ENCODE data around the gene MINDY4. TPM values are rescaled to one million over a fixed set of nuclear protein-coding genes. Genes with fewer than 3 reads are reported as not detected.

Gene MINDY4
- total and polyA plus RNA-seq, 2 of the 8 experiments (the other 6 are each of a cell fraction or from before 2014, with no cell fraction given): 1.3 to 3.6 TPM

DNA sequence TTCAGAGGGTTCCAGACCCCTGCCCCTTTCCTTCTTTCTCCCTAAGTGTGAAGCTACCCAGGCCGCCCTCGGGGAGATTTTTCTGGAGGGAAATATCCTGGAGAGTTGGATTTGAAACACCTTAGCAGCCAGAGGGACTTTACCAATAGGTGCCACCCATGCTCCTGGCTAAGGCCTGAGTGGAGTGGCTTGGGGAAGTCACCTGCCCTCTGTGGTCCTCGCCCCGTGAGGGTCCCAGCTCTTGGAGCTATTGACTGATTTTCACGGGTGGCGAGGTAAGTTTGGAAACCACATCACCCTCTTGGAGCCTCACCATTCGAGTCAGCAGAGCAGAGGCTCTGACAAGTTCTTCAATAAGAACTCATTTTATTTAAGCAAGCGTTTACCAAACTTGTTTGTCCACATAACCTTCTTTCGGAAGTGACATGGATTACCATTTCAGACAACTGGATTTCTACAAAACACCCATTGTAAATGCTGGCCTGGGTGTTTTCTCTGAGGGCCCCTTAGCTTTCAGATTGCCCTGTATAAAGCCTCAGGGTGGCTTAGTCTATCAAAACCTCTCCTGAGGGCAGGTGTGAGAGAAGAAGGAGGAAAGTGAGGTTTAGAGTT, 160.8 kb downstream of the MINDY4 start:
- Histone ChIP-seq H3K23ac (ENCODE audit: insufficient read length) (no peak overlapping the region), H3K18ac (ENCODE audit: extremely low read depth, low read length) (no peak overlapping the region), H2AK5ac (ENCODE audit: low read depth, low read length) (no peak overlapping the region), H3K9me3 (ENCODE audit: insufficient read depth in 2 of 2, low read depth in 1 of 2, low read length in 1 of 2) (no peaks in the 10 kb centered on the region), H3K36me3 (ENCODE audit: control insufficient read depth in 2 of 4, insufficient read depth in 4 of 4, low read length in 3 of 4) (no peaks in the 10 kb centered on the region), H4K91ac (replicated peaks; ENCODE audit: insufficient read length, low read length) (no peak overlapping the region), H4K20me1 (replicated peaks in 1 of 2; ENCODE audit: control insufficient read depth in 1 of 2, insufficient read depth in 2 of 2, low read length in 2 of 2) (no peaks in the 10 kb centered on the region), H3K27me3 (replicated peaks in 1 of 4; ENCODE audit: control insufficient read depth in 3 of 4, extremely low read depth in 1 of 4, insufficient read depth in 3 of 4, low read length in 3 of 4) (0 out of 7 replicates have a peak, but pooled peaks cover 0 to 8% (median 0%) of the 10 kb centered on the region in 4 experiments), H3K79me2 (ENCODE audit: control insufficient read depth in 1 of 2, insufficient read depth in 2 of 2, low read length in 2 of 2) (no peaks in the 10 kb centered on the region), H3K56ac (replicated peaks; ENCODE audit: insufficient read length, low read depth, low read length) (no peak overlapping the region), H2AFZ (ENCODE audit: low read length) (no peak overlapping the region), H4K8ac (ENCODE audit: extremely low read depth, insufficient read depth, low read length) (no peak overlapping the region), H4K5ac (ENCODE audit: insufficient read length, low read depth, low read length) (no peak overlapping the region), H2BK15ac (ENCODE audit: low read length) (no peak overlapping the region), H3K9ac (replicated peaks in 1 of 4; ENCODE audit: extremely low read depth in 1 of 4, low read depth in 3 of 4, low read length in 3 of 4) (no peak overlapping the region), H3K79me1 (ENCODE audit: low read depth, low read length) (no peaks in the 10 kb centered on the region), H3K4me1 (replicated peaks in 1 of 4; ENCODE audit: control insufficient read depth in 3 of 4, insufficient read depth in 4 of 4, low read length in 3 of 4) (peaks cover 0 to 9% (median 6%) of the 10 kb centered on the region in 4 experiments; a peak in 6 of 7 replicates), H2BK12ac (ENCODE audit: low read depth, low read length) (no peak overlapping the region), H3K4me2 (ENCODE audit: insufficient read depth in 1 of 2, low read depth in 2 of 2, low read length in 2 of 2) (no peak overlapping the region), H3K14ac (ENCODE audit: insufficient read length) (no peak overlapping the region), H2BK120ac (replicated peaks; ENCODE audit: low read depth, low read length) (no peak overlapping the region), H2BK5ac (ENCODE audit: low read depth, low read length) (no peak overlapping the region), H3K23me2 (ENCODE audit: low read depth, low read length) (no peaks in the 10 kb centered on the region; the same call in 1 of the 2 replicates), H2BK20ac (ENCODE audit: low read length) (no peak overlapping the region), H3K27ac (ENCODE audit: low read depth, low read length) (no peak overlapping the region), H3K4me3 (ENCODE audit: extremely low read depth in 1 of 4, insufficient read depth in 2 of 4, low read depth in 3 of 4, low read length in 4 of 4) (no peak overlapping the region), H3K4ac (replicated peaks; ENCODE audit: insufficient read length, low read depth, low read length) (no peak overlapping the region)
- CTCF ChIA-PET (ENCODE audit: partially characterized antibody): interaction anchor here (0.8 to 12.0 kb wide), 9 partner anchors 14 to 141 kb away, joined by 3 to 309 read pairs (median 3); partner anchors contain the start of genes AQP1 and GHRHR
- DNase-seq (ENCODE audit: low read depth in 1 of 2, low spot score in 2 of 2): peak in 1 of 2 experiments; percentile 1
- WGBS, 2 experiments (ENCODE audit: extremely low coverage in 1 of 2, insufficient coverage in 1 of 2, insufficient read length in 1 of 2, insufficient replicate concordance in 2 of 2, low coverage in 1 of 2, low lambda C conversion rate in 2 of 2, missing lambda C conversion rate in 1 of 2): 94% methylated on average over 9 of the region's 9 CpGs; no CpG with 5 or more reads in 1 of the 2 experiments
- no peak for FAIRE-seq
- POLR2A ChIA-PET (ENCODE audit: partially characterized antibody): no interaction called here
- TF ChIP-seq FOSL1 (IDR thresholded peaks at IDR 0.05; ENCODE audit: insufficient read depth, low read depth, low read length) (no peak), RBBP5 (IDR thresholded peaks at IDR 0.05; ENCODE audit: borderline replicate concordance, low read depth, low read length) (no peak), HDAC2 (IDR thresholded peaks at IDR 0.05; ENCODE audit: borderline replicate concordance in 1 of 2, low read depth in 2 of 2, low read length in 2 of 2) (no peak), RNF2 (IDR thresholded peaks at IDR 0.05; ENCODE audit: borderline replicate concordance, low read depth, low read length, missing control alignments, poor library complexity, severe bottlenecking) (no peak), CEBPB (IDR thresholded peaks at IDR 0.05; ENCODE audit: low read depth, low read length) (no peak), SP1 (IDR thresholded peaks at IDR 0.05; ENCODE audit: low read depth, low read length) (no peak), EZH2 (IDR thresholded peaks at IDR 0.05; ENCODE audit: low read depth, low read length, severe bottlenecking) (no peak), GTF2F1 (IDR thresholded peaks at IDR 0.05; ENCODE audit: borderline replicate concordance, low read depth, low read length) (no peak)
- TF ChIP-seq, protein P1, sequence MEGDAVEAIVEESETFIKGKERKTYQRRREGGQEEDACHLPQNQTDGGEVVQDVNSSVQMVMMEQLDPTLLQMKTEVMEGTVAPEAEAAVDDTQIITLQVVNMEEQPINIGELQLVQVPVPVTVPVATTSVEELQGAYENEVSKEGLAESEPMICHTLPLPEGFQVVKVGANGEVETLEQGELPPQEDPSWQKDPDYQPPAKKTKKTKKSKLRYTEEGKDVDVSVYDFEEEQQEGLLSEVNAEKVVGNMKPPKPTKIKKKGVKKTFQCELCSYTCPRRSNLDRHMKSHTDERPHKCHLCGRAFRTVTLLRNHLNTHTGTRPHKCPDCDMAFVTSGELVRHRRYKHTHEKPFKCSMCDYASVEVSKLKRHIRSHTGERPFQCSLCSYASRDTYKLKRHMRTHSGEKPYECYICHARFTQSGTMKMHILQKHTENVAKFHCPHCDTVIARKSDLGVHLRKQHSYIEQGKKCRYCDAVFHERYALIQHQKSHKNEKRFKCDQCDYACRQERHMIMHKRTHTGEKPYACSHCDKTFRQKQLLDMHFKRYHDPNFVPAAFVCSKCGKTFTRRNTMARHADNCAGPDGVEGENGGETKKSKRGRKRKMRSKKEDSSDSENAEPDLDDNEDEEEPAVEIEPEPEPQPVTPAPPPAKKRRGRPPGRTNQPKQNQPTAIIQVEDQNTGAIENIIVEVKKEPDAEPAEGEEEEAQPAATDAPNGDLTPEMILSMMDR (IDR thresholded peaks at IDR 0.05; ENCODE audit: control extremely low read depth in 1 of 3, insufficient read depth in 1 of 3, low read depth in 1 of 3, low read length in 3 of 3): no peak

All from H1 (cell line).